GM19238 (cell line): Measurements from ENCODE around the gene OSGEP.

Experiments used
- DNase-seq: peaks from one replicate; pipeline ENCODE4 v3.0.0; 2011; ENCODE audit warnings: low spot score; ENCODE audit not compliant: insufficient read length

The OSGEP gene

DNA sequence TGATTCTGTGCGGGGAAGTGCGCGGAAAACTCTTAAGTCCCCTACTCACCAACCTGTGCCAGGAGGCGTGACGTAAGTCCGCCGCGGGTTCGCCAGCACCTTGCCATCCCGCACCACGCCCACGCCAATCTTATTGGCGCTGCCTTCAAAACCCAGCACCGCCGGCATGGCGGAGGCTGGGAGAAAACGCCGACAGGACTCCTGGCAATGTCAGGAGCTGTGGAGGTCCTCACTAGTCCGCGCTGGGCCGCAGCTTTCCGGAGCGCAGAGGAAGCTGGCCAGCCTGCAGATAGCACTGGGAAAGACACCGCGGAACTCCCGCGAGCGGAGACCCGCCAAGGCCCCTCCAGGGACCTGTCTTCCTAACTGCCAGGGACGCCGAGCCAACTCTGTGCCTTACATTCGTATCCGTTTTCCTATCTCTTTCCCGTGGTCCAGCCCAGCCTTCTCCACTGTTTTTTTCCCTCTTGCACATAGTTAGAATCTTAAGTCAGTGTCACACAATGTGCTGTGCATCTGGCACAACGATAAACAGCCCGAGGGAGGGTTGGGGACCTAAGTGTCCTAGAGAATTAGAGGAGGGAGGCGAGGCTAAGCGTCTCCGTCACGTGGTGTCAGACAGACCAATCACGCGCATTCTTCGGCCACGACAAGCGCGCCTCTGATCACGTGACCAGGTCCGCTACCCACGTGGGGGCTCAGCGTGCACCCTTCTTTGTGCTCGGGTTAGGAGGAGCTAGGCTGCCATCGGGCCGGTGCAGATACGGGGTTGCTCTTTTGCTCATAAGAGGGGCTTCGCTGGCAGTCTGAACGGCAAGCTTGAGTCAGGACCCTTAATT is at the start of gene OSGEP, which contains the start of gene APEX1:
Gene OSGEP (minus strand): TSS at position 297 of the 839 bp plus-strand sequence. CDS start 129 bp downstream, at position 168.
Gene APEX1 (plus strand): TSS at position 711 of the 839 bp plus-strand sequence. CDS start 420 bp downstream, outside the sequence.
- DNase-seq, result peak; percentile 94

DNA sequence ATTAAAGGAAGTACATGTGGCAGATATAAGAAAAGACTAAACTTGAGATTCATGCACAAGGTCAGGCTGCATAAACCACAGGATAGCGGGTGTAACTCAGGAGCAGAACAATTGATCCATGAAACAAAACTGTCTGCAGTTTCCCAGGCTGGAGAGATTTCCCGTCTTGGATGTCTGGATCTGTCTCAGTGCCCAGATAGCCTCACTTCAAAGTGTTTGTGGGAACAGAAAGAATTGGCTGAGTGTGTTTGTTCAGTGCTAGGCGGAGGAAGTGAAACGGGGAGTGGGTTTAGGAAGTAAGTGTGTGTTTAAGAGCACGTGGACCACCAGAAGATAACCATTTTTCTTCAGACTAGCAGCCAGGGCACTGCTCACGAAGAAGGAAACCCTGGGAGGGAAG is 49.3 kb upstream of the OSGEP start:
- DNase-seq, result no peak

DNA sequence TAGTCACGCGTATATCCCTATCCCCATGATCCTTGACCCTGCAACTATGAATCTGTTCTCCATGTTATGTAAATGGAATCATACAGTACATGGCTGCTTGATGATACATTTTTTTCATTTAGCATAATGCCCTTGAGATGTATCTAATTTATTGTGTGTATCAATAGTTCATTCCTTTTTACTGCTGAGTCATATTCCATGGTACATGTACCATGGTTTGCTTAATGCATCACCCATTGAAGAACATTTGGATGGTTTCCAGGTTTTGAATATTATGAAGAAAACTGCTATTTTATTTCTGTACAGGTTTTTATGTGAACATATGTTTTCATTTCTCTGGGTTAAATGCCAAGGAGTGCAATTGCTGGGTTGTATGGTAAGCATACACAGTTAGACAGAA is 46.7 kb upstream of the OSGEP start:
- no peak for DNase-seq

DNA sequence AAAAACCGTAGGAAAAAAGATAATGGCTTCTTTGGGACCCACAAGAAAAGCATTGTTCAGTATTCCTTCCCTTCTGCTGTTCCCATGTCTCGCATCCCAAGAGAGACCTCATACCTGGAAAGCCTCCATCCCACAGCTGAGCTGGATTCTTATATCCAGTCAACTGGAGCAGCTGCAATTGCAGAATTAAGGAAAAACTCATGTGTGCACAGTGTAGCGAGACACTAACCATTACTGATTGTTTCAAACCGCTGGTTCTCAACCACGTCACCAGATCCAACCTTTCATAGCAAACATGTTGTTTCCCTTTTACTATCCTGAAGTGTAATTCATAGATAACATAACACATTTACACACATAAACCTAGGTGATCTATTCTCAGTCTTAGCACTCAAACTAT is 45.3 kb upstream of the OSGEP start:
- no peak for DNase-seq

DNA sequence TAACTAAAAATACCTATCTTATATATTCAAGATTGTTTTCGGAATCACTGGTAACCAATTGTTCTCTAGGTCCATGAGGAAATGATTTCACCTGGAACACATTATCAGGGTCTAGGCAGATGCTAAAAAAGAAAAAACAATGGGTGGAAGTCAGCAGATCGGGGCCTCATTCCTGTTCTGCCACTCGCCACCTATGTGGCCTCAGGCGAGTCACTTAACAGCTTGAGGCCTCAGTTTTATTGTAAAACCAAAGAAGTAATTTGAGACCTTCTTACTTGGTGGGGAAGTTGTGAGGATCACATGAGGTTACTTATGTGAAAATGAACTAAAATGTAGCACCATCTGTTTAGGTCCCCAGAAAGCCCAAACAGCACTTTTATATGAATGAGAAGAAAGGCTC is 44.5 kb upstream of the OSGEP start:
- DNase-seq, result no peak

DNA sequence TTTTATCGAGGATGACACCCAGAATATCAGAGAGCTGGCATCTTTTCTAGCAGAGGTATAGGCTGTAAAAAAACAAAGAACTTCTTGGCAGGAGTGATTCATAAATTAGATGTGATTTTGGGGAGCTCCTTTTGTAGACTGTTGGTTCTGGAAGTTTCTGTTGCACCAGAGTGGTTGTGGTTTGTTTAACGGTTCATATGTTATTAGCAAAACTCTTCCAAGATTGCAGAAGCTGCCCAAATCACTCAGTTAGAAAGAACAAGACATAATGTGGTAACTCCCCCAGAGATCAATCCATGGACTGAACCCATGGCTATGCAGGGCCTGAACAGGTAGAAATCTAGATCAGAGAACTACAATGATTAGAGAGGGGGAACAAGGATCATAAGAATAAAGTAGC is 44.0 kb upstream of the OSGEP start:
- DNase-seq, result no peak

DNA sequence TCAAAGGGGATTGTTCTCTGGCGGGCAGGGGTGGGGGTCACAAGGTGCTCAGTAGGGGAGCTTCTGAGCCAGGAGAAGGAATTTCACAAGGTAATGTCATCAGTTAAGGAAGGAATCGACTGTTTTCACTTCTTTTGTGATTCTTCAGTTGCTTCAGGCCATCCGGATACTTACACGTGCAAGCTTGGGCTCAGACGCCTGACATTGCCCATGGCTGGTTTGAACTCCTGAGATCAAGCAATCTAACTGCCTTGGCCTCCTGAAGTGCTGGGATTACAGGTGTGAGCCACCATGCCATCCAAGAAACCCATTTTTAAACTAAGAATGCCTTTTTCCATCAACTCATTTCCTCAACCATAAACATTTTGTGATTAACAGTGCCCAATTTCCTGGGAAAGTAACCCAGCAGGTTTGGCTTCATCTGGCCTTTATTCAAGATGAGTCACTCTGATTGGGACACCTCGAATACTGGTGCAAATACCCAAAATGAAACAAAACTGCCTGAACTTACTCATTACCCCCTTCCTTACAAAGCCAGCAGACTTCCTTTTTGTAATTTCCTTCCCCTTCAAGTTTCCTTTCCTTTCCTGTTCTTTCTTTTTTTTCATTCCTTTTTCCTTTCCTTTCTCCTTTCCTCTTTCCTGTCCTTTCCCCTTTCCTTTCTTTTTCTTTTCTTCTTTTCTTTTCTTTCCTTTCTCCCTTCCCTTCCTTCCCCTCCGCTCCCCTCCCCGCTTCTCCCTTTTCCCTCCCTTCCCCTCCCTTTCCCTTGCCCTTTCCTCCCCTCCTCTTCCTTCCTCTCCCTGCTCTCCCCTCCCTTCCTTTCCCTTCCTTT is 40.5 kb upstream of the OSGEP start:
- no peak for DNase-seq

DNA sequence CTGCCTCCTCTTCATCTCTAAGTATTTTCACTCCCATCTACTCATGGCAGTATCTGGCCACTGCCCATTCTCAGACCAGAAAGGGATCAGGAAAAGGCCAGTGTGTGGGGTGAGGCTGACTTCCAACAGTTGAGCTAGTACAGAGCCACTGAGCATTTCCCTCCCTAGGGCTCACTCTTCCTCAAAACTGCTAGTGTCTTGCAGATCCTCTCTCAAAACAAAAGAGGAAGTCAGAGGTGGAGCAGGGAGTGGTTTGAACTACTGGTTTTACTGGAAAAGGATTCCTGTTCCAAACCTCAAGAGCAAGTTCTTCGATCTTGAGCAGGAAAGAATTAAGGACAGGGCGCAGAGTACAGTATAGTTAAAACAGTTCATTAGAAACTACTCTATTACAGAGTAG is 39.0 kb upstream of the OSGEP start:
- DNase-seq, result no peak

DNA sequence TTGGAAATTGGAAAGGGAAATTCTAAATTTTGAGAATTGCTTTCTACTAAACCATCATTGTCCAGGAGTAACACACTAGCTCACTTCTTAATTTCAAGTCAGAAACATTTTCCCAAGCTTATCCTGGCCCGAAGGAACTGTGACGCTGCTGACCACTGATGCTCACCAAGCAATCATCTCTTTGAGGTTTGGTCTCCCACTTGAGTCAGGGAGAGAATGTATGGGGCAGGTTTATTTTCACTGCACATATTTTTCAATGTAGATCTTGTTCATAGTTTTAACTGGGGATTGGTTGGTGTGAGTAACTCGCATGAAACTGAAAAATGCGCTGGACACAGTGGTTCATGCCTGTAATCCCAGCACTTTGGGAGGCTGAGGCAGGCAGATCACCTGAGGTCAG is 37.9 kb upstream of the OSGEP start:
- DNase-seq, result no peak

DNA sequence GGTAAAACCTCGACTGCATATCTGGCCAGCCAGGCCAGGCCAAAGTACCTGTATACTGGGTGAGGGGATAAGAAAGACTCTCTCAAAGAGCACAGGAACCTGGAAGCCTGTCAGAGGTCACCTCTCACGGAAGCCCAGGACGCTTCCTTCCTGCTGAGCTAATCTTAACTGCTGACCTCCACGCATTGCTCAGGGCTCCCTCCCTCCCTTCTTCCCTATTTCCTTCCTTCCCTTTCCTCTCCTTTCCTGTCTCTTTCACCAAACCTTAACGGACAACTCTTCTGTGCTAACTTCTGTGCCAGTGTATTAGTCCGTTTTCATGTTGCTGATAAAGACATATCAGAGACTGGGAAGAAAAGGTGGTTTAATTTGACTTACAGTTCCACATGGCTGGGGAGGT is 36.0 kb upstream of the OSGEP start:
- DNase-seq, result no peak

DNA sequence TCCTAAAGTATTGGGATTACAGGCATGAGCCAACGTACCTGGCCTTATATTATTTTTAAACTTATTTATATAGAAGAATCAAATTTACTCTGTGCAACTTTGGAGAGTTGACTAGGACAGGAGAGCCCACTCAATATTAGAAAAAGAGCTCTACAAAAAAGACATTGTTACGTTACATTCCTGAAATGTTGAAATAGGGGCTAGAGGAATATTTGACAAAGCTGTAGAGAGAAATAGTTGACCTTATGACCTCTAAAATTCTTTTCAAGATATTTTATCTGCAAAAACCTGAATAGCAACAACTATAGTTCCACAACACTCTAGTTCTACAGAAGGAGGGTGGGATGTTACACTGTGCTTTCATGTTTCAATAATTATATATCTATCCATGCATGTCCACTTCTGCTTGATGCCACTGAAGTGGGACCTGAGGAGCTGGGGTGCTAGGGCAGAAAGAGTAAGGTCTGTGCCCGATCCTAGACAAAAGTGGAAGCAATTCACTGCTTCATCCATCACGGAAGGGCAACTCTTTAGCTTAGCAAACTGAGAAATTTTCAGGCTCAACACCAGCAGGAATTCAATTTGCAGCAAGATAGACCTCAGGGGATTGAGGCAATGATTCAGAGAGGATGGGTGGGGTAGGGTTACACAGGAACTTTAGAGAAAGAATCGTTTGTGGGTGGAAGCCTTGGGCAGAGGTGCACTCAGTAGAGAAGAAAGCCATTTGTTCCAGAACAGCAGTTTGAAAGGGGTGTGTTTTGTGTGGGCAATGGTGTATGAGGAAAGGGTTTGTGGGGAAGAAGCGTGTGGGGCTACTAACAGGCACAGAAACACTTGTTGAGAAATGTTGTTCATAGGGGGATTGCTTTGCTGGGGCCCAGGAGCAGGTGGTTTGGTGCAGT is 34.7 kb upstream of the OSGEP start:
- DNase-seq, result no peak

DNA sequence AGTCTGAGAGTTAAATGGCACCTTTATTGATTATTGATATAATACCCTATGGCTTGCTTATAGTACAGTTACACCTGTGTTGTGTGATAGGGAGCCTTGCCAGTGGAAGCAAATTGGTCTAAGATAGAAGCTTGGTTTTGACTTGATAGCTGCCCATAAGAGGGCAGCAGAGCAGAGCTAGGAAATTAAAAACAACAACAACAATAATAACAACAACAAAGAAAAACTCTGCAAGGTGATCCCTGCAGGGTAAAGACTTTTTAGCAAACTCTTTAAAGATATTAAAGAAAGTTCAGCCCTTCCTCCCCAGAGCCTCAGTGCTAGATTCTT is 32.7 kb upstream of the OSGEP start:
- DNase-seq, result no peak

DNA sequence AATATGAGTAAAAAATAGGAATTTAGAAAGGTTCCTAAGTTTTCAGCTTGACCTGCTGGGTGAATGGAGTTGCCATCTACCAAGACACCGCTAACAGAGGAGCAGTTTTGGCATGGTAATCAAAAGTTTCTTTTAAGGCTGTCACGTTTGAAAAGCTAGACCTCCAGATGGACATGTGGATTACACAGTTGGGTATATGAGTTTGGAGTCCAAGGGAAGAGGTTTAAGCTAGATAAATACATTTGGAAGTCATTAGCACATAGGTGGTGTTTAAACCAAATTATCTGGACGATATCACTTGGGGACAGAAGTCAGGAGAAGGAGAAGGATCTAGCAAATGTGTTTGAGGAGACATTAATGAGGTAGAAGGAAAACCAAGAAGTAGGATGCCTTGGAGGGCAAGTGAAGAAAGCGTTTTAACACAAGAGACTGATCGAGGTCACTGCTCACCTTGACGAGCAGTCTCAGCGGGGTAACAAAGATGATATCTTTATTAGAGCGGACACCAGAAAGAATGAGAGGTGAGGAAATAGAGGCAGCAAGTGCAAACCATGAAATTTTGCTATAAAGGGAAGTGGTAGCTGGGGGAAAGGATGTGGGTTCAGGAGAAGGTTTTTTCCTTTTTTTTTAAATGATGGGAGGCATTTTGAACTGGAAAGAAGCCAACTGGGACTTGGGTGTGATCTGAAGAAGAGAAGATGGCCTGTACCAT is 32.2 kb upstream of the OSGEP start:
- no peak for DNase-seq

DNA sequence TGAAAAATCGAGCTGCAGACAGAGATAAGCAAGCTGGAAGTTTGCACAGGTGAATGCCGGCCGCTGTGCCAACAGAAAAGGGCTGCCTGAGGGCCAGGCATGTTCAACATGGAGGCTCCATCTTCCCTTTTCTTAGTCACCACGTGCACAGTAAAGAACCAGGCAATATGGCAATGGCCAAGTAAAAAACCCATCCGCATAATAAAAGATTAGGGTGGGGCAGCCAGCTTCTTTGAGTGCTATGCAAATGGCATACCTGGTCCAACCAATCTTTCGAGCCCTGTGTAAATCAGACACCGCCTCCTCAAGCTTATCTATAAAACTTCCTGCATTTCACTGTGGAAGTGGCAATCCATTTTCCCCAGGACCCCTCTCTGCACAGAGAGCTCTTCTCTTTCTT is 31.3 kb upstream of the OSGEP start:
- no peak for DNase-seq

DNA sequence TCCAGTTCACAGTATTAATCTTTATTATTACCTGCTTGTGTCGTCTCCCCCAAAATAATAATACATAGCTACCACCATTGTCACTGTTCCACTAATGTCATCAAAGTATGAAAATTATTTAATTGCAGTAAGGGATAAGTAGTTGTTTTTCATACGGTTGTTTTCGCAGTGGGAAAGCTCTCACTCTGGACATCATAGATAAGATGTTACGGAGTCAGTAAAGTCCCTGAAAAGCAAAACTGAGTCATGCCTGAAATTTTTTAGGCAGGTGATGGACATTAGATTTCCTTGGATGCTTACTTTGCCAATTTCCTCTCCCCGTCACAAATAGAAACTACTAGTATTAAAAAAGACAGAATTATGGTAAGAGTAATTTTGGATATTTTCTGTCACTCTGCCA is 27.8 kb upstream of the OSGEP start:
- no peak for DNase-seq

DNA sequence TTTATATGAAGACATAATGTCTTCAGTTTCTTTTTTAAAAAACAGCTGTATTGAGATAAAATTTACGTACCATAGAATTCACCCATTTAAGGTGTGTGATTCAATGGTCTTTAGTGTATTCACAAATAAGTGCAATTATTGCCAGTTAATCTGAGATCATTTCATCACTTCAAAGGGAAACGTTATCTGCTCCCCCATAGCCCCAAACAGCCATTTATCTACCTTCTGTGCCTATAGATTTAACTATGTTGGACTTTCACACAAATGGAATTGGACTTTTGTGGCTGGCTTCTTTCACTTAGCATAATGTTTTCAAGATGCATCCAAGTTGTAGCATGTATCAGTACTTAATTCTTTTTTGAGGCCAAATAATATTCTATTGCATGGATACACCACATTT is 24.3 kb upstream of the OSGEP start:
- DNase-seq, result no peak

DNA sequence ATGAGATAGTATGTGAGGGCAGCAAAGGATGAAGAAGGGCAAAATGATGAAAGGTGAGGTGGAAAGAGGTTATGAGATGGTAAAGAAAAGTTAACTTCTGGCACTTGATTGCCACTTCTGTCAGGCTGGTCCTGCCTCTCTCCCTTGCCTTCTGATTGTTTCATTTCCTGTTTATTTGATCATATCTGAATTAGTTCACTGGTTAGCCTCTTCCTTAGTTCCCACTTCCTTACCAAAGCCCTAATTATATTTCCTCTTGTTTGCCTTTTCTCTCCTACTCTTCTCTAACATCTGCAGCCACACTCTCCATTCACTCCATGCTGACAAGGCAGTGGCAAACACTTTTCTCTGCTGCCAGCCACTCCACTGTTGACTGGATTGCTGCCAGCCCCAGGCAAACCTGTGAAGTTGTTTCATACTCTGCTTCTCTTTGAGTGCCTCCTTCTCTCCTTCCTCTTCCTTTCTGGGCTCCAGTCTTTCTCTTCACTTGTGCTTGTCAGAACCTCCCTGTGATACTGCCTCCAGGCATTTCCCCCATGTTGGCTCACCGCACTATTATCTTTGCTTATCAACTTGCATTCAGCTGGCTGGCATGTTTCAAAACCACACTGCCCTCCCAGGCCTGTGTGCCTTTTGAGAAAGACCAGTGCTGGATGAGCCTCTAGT is 22.7 kb upstream of the OSGEP start:
- no peak for DNase-seq

DNA sequence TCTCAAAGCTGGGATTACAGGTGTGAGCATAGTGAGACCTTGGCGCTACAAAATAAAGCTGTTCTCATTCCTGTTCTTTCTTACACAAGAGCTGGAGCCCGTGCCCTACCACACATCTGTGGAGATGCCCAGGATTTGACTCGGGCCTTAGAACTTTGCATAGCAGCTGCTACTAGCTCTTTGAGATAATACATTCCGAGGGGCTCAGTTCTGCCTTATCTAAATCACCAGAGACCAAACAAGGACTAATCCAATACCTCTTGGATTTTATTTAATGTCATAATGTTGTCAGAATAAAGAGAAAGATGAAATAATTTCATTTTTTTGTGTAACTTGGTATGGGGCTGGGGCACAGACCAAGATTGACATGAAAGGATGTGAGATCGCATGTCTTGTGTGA is 22.2 kb upstream of the OSGEP start:
- DNase-seq, result no peak

DNA sequence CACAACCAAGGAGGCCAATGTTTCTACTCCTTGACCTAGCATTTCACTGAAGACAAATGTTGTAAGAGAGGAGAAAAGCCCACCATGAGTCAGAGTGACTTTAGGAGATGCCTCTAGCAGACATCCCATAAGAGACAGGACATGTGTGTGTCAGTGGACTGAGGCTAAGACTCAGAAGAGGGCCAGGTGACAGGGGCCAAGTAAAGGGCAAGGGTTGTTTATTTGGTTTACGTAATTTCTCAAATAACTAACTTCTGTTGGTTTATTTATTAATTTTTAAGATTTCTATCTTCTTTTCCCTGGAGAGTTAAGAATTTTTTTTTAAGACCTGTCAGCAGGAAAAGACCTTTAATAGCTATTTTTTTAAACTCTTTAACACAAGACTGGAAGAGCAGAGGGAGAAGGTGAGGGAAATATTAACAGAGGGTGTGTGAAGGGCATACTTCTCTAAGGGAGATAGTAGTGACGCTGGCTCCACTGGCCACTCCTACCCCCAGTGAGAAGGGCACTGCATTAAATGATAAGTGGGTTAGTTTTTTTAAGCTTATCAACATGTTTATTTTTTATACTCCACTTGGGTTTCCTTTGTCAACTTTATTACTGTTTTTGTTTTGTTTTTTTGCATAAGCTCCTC is 18.0 kb upstream of the OSGEP start:
- no peak for DNase-seq

DNA sequence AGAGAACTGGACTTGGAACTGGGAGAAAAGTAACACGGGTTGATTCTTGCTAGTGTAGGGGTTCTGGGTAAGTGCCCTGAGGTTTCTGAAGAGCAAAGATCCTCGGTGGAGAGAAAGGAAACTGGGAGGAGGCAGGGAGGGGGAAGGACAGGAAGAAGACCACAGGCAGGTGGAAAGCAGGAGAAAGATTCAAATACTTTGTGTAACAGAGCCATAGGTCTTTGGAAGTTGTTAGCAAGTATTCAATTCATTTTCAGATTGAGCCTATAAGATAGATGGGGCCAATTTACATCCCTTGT is 15.9 kb upstream of the OSGEP start:
- no peak for DNase-seq
